ENCODE data around the gene R3HCC1L.

Gene R3HCC1L

DNA sequence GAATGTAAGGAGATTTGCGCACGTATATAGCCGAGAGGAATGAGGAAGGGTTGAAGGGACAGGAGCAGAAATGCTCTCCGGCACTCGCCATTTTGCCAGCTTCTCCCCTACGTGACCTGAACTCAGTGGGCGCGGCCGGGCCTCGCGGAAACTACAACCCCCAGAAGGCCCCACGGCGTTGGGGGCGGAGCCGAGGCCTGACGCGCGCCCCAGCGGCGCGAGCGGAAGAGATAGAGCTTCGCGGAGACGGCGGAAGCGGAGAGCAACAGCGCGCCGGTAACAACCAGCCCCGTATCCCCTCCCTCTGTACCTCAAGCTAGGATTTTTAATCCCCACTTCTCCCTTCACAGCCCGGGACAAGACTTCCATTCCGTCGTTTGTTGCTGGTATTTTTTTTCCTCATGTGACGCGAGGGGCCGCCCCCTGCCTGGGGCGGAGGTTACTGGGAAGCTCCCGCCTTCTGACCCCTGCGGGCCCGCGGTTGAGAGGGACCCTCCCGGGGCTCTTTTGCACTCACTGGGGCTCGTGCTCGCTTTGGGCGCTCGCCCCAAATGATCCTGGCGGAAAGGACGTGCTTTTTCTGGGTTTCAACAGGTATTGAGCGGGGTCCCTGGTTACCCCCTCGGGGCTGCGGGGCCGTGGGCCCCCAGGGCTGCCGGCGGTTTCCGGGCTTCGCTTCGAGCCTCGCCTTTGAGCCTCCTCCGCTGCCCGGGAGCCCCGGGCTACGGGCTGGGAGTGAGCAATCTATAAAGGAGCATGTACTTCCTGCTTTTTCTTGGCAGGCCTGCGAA, at the start of gene R3HCC1L:
Gene R3HCC1L, plus strand, starts transcription at position 227 of the 791 bp plus-strand sequence. CDS start 73,458 bp downstream, outside the sequence.
- TF ChIP-seq ZFP3 (CRISPR knock-in tag; IDR thresholded peaks at IDR 0.05) (0 out of 2 replicates have a peak, but pooled peaks have one; percentile 17), ESRRG (CRISPR knock-in tag; IDR thresholded peaks at IDR 0.05) (no peak), ZNF8 (CRISPR knock-in tag; IDR thresholded peaks at IDR 0.05) (no peak)
- TF ChIP-seq, protein P1, sequence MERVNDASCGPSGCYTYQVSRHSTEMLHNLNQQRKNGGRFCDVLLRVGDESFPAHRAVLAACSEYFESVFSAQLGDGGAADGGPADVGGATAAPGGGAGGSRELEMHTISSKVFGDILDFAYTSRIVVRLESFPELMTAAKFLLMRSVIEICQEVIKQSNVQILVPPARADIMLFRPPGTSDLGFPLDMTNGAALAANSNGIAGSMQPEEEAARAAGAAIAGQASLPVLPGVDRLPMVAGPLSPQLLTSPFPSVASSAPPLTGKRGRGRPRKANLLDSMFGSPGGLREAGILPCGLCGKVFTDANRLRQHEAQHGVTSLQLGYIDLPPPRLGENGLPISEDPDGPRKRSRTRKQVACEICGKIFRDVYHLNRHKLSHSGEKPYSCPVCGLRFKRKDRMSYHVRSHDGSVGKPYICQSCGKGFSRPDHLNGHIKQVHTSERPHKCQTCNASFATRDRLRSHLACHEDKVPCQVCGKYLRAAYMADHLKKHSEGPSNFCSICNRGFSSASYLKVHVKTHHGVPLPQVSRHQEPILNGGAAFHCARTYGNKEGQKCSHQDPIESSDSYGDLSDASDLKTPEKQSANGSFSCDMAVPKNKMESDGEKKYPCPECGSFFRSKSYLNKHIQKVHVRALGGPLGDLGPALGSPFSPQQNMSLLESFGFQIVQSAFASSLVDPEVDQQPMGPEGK (CRISPR knock-in tag; IDR thresholded peaks at IDR 0.05; ENCODE audit: borderline replicate concordance) = 0 out of 2 replicates have a peak, but pooled peaks have one; percentile 30
- ATAC-seq = peak; percentile 99

DNA sequence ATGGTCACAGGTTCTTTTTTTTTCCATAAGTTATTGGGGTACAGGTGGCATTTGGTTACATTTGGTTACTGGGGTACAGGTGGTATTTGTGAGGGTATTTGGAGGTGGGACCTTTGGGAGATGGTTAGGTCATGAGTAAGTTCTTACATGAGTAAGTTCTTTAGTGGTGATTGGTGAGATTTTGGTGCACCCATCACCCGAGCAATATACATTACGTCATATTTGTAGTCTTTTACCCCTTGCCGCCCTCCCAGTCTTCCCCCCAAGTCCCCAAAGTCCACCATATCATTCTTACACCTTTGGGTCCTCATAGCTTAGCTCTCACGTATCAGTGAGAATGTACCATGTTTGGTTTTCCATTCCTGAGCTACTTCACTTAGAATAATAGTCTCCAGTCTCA, 49.2 kb upstream of the R3HCC1L start:
- ATAC-seq = no peak
- TF ChIP-seq GLIS3 (CRISPR knock-in tag; IDR thresholded peaks at IDR 0.05) (no peak), ARNTL (CRISPR knock-in tag; IDR thresholded peaks at IDR 0.05; ENCODE audit: borderline replicate concordance, low read depth) (no peak), ZC3H10 (CRISPR knock-in tag; IDR thresholded peaks at IDR 0.05) (no peak), TOX (CRISPR knock-in tag; IDR thresholded peaks at IDR 0.05; ENCODE audit: borderline replicate concordance) (no peak), ISL1 (CRISPR knock-in tag; IDR thresholded peaks at IDR 0.05) (no peak), BACH2 (CRISPR knock-in tag; IDR thresholded peaks at IDR 0.05; ENCODE audit: borderline replicate concordance) (no peak), ESRRG (CRISPR knock-in tag; IDR thresholded peaks at IDR 0.05) (no peak), TCF4 (CRISPR knock-in tag; IDR thresholded peaks at IDR 0.05; ENCODE audit: borderline replicate concordance) (no peak), CSDC2 (CRISPR knock-in tag; IDR thresholded peaks at IDR 0.05) (no peak), ZNF8 (CRISPR knock-in tag; IDR thresholded peaks at IDR 0.05) (no peak), ZFP3 (CRISPR knock-in tag; IDR thresholded peaks at IDR 0.05) (no peak), SNAI2 (CRISPR knock-in tag; IDR thresholded peaks at IDR 0.05) (no peak), ZNF70 (CRISPR knock-in tag; IDR thresholded peaks at IDR 0.05) (no peak)
- TF ChIP-seq, protein P2, sequence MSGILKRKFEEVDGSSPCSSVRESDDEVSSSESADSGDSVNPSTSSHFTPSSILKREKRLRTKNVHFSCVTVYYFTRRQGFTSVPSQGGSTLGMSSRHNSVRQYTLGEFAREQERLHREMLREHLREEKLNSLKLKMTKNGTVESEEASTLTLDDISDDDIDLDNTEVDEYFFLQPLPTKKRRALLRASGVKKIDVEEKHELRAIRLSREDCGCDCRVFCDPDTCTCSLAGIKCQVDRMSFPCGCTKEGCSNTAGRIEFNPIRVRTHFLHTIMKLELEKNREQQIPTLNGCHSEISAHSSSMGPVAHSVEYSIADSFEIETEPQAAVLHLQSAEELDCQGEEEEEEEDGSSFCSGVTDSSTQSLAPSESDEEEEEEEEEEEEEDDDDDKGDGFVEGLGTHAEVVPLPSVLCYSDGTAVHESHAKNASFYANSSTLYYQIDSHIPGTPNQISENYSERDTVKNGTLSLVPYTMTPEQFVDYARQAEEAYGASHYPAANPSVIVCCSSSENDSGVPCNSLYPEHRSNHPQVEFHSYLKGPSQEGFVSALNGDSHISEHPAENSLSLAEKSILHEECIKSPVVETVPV (CRISPR knock-in tag; IDR thresholded peaks at IDR 0.05) = no peak
- TF ChIP-seq, protein P3, sequence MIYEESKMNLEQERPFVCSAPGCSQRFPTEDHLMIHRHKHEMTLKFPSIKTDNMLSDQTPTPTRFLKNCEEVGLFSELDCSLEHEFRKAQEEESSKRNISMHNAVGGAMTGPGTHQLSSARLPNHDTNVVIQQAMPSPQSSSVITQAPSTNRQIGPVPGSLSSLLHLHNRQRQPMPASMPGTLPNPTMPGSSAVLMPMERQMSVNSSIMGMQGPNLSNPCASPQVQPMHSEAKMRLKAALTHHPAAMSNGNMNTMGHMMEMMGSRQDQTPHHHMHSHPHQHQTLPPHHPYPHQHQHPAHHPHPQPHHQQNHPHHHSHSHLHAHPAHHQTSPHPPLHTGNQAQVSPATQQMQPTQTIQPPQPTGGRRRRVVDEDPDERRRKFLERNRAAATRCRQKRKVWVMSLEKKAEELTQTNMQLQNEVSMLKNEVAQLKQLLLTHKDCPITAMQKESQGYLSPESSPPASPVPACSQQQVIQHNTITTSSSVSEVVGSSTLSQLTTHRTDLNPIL (CRISPR knock-in tag; IDR thresholded peaks at IDR 0.05; ENCODE audit: low read depth) = no peak
- TF ChIP-seq, protein P1 (CRISPR knock-in tag; IDR thresholded peaks at IDR 0.05; ENCODE audit: borderline replicate concordance) = no peak

DNA sequence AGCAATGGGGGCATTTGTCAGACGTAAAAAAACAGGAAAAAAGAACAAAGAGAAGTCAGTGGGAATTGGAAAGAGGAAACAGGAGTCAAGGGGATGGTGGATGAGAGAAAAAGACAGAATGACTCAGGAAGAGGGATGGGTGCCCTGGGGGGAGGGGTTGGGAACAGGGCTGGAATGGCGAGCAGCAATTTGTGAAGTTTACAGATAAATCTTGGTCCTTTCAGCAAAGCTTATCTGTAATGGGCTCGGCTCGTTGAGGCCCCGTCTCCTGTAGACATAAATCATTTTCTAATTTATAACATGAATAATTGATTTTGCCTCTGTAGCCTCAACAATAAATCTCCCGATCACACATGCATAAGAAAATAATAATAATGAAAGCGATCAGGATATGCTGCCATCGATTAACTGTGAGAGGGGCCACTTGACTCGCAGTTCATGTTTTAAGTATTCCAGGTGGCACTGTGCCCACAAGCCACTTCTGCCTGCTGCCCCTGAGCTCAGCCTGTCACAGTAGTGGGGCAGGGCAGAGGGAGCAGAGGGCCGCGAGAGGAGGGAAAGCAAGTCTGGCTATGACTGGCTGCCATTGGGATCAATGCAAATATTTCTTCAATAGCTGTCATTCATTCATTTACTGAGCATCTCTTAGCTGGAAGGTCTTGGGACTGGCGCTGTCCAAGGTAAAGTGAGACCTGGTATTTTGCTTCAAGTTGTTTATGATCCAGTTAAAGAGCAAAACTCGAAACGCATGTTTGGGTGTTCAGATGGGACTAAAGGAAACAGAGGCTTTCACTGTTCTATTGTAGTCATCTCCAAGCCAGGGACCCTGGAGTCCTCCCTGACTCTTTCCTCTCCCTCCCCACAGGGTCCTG, 47.4 kb upstream of the R3HCC1L start:
- no peak; the same call in 2 of the 3 replicates for ATAC-seq
- TF ChIP-seq, protein P4, sequence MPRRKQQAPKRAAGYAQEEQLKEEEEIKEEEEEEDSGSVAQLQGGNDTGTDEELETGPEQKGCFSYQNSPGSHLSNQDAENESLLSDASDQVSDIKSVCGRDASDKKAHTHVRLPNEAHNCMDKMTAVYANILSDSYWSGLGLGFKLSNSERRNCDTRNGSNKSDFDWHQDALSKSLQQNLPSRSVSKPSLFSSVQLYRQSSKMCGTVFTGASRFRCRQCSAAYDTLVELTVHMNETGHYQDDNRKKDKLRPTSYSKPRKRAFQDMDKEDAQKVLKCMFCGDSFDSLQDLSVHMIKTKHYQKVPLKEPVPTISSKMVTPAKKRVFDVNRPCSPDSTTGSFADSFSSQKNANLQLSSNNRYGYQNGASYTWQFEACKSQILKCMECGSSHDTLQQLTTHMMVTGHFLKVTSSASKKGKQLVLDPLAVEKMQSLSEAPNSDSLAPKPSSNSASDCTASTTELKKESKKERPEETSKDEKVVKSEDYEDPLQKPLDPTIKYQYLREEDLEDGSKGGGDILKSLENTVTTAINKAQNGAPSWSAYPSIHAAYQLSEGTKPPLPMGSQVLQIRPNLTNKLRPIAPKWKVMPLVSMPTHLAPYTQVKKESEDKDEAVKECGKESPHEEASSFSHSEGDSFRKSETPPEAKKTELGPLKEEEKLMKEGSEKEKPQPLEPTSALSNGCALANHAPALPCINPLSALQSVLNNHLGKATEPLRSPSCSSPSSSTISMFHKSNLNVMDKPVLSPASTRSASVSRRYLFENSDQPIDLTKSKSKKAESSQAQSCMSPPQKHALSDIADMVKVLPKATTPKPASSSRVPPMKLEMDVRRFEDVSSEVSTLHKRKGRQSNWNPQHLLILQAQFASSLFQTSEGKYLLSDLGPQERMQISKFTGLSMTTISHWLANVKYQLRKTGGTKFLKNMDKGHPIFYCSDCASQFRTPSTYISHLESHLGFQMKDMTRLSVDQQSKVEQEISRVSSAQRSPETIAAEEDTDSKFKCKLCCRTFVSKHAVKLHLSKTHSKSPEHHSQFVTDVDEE (CRISPR knock-in tag; IDR thresholded peaks at IDR 0.05) = no peak
- TF ChIP-seq ZNF8 (CRISPR knock-in tag; IDR thresholded peaks at IDR 0.05) = no peak
- TF ChIP-seq GLIS3 (CRISPR knock-in tag; IDR thresholded peaks at IDR 0.05) = no peak
- TF ChIP-seq TOX (CRISPR knock-in tag; IDR thresholded peaks at IDR 0.05; ENCODE audit: borderline replicate concordance) = no peak
- TF ChIP-seq SNAI2 (CRISPR knock-in tag; IDR thresholded peaks at IDR 0.05) = no peak
- TF ChIP-seq ZNF565 (CRISPR knock-in tag; conservative IDR thresholded peaks at IDR 0.05; ENCODE audit: low read depth) = no peak
- no peak for TF ChIP-seq CSDC2 (CRISPR knock-in tag; IDR thresholded peaks at IDR 0.05)
- TF ChIP-seq BACH2 (CRISPR knock-in tag; IDR thresholded peaks at IDR 0.05; ENCODE audit: borderline replicate concordance) = no peak
- TF ChIP-seq, protein P5, sequence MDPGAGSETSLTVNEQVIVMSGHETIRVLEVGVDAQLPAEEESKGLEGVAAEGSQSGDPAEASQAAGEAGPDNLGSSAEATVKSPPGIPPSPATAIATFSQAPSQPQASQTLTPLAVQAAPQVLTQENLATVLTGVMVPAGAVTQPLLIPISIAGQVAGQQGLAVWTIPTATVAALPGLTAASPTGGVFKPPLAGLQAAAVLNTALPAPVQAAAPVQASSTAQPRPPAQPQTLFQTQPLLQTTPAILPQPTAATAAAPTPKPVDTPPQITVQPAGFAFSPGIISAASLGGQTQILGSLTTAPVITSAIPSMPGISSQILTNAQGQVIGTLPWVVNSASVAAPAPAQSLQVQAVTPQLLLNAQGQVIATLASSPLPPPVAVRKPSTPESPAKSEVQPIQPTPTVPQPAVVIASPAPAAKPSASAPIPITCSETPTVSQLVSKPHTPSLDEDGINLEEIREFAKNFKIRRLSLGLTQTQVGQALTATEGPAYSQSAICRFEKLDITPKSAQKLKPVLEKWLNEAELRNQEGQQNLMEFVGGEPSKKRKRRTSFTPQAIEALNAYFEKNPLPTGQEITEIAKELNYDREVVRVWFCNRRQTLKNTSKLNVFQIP (CRISPR knock-in tag; IDR thresholded peaks at IDR 0.05; ENCODE audit: borderline replicate concordance, low read depth) = no peak
- no peak for TF ChIP-seq ESRRG (CRISPR knock-in tag; IDR thresholded peaks at IDR 0.05)
- no peak for TF ChIP-seq ZC3H10 (CRISPR knock-in tag; IDR thresholded peaks at IDR 0.05)
- TF ChIP-seq, protein P2 (CRISPR knock-in tag; IDR thresholded peaks at IDR 0.05) = no peak
- TF ChIP-seq ZFP30 (CRISPR knock-in tag; IDR thresholded peaks at IDR 0.05) = no peak
